Stimulated activated CD8-positive, alpha-beta memory T cell treated with anti-CD3 and anti-CD28 coated beads, Interleukin-15, amount 100 ng/mL, for 4 hours (primary cell): ENCODE results near the gene CLDN20.
"Not testable (repeated sequence)": the region's sequence is repeated elsewhere in the genome, so short reads cannot be mapped to it uniquely, and the experiment has no call there.

Experiments
- DNase-seq, 2 donors: peaks; one replicate each; pipeline ENCODE4 v3.0.0-alpha.2; 2020; ENCODE audit warnings: low read depth in 2 of 2

CLDN20 gene, protein sequence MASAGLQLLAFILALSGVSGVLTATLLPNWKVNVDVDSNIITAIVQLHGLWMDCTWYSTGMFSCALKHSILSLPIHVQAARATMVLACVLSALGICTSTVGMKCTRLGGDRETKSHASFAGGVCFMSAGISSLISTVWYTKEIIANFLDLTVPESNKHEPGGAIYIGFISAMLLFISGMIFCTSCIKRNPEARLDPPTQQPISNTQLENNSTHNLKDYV

GRCh38 chr6:155263373-155264063, at the start of gene CLDN20:
Gene CLDN20, plus strand, starts transcription at chr6:155264013. Its CDS starts 11,707 bp downstream, at chr6:155275720.
- no peak for DNase-seq

DNA sequence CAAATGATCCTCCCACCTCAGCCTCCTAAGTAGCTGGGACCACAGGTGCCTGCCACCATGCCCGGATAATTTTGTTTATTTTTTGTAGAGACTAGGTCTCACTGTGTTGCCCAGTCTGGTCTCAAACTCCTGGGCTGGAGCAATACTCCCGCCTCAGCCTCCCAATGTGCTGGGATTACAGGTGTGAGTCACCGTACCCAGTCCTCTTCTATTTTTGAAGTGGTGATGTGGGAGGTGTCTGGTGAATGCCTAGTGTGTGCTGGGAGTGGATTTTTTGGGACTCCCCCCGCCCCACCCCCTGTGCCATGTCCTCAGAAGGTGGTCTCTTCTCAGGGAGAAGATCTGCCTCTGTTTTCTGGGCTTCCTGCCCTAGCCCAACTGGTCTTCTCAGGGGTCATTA, 47.9 kb upstream of the CLDN20 start:
- DNase-seq: no peak

DNA sequence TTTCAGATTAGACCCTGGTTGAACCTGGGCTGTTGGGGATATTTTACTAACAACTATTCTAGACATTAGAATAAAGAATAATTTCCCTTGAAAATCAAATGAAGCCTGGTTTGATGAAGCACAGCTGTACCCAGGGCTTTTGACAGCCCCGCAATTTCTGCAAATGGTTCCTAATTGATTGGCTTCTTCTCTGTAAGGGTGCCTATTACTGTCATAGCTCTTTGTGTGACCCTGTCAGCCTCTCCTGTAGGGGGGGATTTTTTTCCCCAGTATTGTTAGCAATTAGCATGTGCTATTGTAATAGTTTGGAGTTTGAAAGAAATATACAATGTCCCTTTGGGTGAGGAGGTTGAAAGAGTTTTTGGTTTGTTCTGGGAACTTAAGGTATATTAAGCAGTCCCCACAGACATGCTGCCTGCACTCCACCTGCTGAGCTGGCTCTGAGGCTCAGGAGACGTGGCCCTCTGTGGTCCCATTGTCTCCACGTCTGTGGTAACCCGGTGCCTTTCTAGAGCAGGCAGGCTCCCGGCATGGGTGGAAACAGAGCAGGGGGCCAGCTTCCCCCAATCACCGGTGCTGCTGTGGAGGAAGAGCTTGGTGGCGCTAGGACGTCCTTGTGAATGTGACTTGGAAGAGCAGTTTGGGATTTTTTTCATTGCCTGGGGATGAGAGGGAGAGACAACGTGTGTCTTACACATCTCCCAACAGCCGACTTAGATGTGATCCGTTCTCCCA, 47.3 kb upstream of the CLDN20 start:
- no peak for DNase-seq

DNA sequence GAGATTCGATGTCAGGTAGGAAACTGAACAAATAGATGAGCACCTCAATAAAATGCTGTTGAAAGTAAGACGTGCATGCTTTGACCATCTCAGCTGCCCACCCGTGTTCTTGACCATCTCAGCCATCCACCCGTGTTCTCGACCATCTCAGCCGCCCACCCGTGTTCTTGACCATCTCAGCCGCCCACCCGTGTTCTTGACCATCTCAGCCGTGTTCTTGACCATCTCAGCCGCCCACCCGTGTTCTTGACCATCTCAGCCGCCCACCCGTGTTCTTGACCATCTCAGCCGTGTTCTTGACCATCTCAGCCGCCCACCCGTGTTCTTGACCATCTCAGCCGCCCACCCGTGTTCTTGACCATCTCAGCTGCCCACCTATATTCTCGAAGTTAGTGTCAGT, 45.1 kb upstream of the CLDN20 start:
- not testable (repeated sequence) for DNase-seq

- DNase-seq: no peak
These were observed 44.5 kb upstream of the CLDN20 start for GRCh38 chr6:155219299-155219698.

GRCh38 chr6:155219858-155220301, 43.9 kb upstream of the CLDN20 start:
- DNase-seq: no peak

GRCh38 chr6:155221086-155221485, 42.7 kb upstream of the CLDN20 start:
- DNase-seq: no peak

DNA sequence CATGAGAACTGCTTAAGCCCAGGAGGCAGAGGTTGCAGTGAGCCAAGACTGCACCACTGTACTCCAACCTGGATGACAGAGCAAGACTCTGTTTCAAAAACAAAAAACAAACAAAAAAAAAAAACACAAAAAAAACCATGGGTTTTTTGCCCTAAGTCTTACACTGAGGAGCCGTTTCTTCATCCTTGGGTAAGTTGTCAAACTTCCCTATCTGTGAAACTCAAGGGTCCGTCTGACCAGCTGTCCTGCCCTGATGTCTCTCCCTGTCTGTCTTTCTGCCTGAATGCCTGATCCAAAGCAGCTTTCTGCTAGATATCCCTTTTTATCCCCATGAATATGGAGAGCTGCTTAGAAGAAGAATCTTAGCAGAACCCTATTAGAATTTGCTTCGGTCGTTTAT, 41.3 kb upstream of the CLDN20 start:
- DNase-seq: no peak

DNA sequence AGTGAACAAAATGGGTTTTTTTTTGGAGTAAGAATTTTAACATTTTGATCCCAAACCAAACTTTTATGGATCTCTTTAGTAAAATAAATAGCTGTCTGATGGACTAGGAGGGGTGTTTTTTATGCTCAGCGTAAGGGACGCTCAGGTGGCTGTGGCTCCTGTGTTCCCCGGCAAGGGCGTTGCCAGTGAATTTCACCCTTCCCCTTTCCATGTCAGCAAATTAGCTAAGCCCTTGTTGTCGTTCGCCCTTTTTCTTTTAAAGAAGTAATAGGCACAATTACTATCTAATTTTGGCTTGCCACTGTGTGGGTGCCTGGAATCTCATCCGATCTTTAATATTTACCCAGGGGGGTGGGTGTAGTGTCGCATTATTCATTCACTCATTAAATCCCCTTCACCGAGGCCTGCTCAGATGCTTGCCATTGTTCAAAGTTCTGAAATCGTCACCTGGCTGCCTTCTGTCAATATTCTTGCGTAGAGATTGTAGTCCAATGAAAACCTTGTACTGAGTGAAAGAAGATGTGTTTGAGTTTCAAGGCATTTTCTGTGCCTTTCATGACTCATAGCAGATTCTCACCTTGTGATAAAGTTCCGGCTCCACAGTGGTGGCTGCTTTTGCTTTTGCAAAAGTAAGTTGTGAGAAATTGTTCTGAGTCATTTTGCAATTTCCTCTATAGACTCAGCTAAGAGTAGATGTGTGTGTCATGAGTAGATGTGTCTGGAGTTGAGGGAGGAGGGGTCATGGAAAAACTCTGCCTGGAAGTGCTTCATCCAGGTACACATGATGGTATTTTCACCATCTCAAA, 40.0 kb upstream of the CLDN20 start:
- DNase-seq: peak in 1 of 2 donors; percentile 11

GRCh38 chr6:155224618-155225017, 39.2 kb upstream of the CLDN20 start:
- DNase-seq: no peak

DNA sequence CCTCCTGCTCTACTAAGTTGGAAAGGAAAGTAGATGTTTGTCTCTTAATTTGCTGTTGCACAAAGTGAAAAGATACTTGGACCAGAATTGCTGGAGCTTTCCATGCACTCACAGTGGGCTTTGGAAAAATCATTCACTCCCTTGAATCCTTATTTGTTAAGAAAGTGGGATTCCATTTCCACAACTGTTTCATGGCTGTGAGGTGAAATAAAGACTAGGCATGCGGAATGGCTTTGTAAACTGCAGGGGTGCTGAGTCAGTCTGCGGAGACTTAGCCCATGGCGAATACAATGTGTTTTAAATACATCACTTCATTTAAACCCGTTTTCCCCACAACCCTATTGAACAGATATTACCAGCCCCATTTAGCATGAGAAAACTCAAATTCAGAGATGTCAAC, 36.8 kb upstream of the CLDN20 start:
- DNase-seq: no peak

DNA sequence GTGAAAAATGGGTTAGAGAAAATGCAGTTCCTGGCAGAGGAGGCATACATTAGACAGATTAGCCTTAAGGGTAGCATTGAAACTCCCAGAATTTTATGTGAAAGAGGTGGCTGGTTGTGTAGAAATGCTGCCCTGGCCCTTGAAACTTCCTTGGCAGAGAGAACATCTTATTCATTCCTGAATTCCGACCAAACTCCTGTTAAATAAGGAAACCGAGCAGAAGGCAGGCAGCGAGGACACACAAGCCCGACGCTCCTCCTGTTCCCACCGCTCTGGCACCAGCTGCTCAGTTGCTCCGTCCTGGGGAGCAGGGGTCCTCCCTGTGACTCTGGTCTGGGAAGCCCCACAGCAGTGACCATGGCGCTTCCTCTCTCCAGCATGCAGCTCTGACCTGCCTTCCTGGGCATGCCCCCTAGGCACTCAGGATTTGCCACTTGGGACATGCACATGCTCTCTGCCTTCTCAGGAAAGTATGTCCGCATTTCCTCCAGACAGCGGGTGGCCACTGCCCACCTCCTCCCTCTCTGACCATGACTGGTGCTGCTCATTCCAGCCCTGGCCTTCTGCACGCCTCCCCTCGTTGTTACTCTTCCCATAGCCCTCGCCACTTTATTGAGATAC, 35.2 kb upstream of the CLDN20 start:
- no peak for DNase-seq

DNA sequence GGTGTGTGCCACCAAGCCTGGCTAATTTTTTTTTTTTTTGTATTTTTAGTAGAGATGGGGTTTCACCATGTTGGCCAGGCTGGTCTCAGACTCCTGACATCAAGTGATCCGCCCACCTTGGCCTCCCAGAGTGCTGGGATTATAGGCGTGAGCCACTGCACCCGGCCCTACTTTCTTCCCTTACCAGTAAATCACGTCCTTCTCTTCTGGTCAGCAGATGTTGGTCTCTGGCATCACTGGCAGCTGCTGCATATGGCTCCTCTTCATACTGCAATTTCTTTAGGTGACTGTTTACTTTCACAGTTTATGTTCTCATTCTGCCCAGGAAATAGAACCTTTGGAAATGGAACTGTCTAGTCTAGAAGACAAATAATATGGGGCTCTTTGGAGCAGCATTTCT, 32.8 kb upstream of the CLDN20 start:
- not testable (repeated sequence) for DNase-seq

DNA sequence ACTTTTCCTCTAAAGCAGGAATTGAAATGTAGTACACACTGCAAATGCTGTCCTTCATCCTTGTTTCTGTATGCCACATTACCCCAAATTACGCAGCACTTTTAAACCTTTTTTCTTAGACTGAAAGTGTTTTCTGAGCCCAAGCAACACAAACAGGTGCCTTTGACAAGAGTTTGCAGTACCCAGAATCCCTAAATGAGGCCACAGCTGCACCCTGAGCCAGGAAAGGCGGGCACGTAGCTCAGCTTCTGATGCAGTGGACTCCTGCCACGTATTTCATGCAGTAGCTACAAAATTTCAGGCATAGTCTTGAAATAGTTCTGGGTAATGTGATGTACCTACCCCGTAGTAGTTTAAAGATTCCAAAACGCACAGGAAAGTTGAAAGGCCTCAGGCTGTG, 31.0 kb upstream of the CLDN20 start:
- DNase-seq: no peak

- no peak for DNase-seq
These were observed 29.6 kb upstream of the CLDN20 start for GRCh38 chr6:155234167-155234566.

- no peak for DNase-seq
These were observed 29.1 kb upstream of the CLDN20 start for GRCh38 chr6:155234687-155235086.

DNA sequence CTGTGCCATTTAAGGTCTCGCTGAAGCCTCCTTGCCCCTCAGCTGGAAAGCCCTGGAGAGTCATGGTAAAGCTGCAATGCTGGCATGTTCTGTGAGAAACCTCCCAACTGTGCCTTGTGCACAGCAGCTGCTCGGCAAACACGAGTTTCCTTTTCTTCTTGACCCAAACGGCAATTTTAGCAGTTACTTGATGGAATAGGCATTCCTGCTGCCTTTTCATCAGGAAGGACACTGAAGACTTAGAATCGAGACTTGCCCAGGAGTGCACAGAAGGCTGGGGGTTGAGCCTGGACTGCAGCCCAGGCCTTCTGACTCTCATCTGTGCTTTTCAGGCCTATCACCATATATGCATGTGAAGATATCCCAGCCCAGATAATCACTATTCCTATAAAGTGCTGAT, 28.7 kb upstream of the CLDN20 start:
- no peak for DNase-seq

DNA sequence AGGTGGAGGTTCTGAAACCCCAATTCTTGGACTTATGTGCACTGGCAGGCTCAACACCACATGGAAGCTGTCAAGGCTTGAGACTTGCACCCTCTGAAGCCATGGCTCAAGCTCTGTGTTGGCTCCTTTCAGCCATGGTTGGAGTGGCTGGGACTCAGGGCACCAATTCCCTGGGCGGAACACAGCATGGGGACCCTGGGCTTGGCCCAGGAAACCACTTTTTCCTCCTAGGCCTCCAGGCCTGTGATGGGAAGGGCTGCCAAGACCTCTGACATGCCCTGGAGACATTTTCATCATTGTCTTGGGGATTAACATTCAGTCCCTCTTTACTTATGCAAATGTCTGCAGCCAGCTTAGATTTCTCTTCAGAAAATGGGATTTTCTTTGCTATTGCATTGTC, 26.2 kb upstream of the CLDN20 start:
- DNase-seq: no peak

GRCh38 chr6:155240905-155241600, 22.8 kb upstream of the CLDN20 start:
- no peak for DNase-seq

GRCh38 chr6:155241966-155242365, 21.8 kb upstream of the CLDN20 start:
- DNase-seq: no peak

DNA sequence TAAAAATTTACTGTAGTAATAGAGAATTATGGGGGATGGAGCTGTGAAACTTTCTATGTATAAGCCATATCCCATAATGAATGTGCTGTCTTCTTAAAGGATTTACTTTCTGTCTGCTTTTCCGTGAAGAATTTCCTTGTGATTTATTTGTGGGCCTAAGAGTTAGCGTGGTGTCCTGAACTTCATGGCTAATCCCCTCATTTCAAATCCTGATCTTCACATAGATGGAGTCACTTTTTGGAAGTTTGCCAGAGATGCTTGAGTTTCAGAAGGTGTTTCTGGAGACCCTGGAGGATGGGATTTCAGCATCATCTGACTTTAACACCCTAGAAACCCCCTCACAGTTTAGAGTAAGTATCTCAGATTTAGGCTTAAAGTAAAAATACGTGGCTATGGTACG, 19.4 kb upstream of the CLDN20 start:
- DNase-seq: no peak
